ENCODE results near the gene KLHL29.

DNA sequence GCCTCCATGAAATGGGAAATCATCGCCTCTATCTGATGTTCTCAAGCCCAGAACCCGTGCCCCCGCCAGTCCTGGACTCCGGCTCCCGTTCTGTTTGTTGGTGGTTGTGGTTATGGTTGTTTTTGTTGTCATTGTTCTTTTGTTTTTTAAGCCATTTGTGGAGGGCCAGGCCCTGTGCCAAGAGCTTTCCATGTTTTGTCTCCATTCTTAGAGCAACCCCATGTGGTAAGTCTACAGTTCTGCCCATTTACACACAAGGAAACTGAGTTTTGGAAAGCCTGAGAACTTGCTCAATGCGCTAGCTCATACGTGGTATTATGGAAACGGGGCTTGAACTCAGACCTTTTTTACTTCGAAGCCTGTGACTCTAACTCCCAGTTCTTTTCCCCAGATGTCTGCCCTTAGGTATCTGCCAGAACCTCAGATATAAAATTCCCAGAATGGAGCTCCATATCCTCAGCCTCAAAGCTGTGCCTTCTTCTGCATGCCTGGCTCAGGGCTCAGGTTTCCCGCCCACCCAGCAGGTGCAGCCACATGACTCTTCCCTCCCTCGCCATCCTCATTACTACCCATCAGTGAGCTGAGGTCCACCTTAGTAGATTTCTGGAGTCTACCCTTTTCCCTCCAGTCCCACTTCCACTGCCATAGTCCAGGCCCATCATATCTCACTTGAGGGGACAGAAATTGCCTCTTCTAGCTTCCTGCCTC lies 194.1 kb downstream of the KLHL29 start:
- no peak for TF ChIP-seq SIN3A (IDR thresholded peaks at IDR 0.05; ENCODE audit: borderline replicate concordance, insufficient read depth, low read length)
- no peak for TF ChIP-seq POLR2AphosphoS5 (IDR thresholded peaks at IDR 0.05; ENCODE audit: low read depth, low read length)
- TF ChIP-seq, protein P1, sequence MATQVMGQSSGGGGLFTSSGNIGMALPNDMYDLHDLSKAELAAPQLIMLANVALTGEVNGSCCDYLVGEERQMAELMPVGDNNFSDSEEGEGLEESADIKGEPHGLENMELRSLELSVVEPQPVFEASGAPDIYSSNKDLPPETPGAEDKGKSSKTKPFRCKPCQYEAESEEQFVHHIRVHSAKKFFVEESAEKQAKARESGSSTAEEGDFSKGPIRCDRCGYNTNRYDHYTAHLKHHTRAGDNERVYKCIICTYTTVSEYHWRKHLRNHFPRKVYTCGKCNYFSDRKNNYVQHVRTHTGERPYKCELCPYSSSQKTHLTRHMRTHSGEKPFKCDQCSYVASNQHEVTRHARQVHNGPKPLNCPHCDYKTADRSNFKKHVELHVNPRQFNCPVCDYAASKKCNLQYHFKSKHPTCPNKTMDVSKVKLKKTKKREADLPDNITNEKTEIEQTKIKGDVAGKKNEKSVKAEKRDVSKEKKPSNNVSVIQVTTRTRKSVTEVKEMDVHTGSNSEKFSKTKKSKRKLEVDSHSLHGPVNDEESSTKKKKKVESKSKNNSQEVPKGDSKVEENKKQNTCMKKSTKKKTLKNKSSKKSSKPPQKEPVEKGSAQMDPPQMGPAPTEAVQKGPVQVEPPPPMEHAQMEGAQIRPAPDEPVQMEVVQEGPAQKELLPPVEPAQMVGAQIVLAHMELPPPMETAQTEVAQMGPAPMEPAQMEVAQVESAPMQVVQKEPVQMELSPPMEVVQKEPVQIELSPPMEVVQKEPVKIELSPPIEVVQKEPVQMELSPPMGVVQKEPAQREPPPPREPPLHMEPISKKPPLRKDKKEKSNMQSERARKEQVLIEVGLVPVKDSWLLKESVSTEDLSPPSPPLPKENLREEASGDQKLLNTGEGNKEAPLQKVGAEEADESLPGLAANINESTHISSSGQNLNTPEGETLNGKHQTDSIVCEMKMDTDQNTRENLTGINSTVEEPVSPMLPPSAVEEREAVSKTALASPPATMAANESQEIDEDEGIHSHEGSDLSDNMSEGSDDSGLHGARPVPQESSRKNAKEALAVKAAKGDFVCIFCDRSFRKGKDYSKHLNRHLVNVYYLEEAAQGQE (IDR thresholded peaks at IDR 0.05; ENCODE audit: insufficient read depth in 1 of 2, low read depth in 2 of 2, low read length in 2 of 2) = no peak
